Liver (tissue), 9 donors: ENCODE results near the gene AKIRIN1. TPM values are rescaled to one million over a fixed set of nuclear protein-coding genes. Genes with fewer than 3 reads are reported as not detected.
A peak's percentile ranks its signal among the peaks of the same experiment; 100 is the strongest.

Experiments
- DNase-seq: peaks from one replicate; pipeline ENCODE4 v3.0.0-alpha.2; 2017; ENCODE audit warnings: low spot score
- H3K27ac ChIP-seq, 2 donors: one replicate each; pipeline ENCODE4 v1.7.0; 2013; ENCODE audit warnings: inconsistent platforms in 2 of 2, low read length in 2 of 2, control low read depth in 1 of 2, low read depth in 1 of 2, mild to moderate bottlenecking in 1 of 2
- H3K27me3 ChIP-seq, 4 donors: one replicate each; pipeline versions ENCODE4 v1.6.1 to v1.7.0; 2013; ENCODE audit warnings: low read length in 3 of 4, inconsistent platforms in 1 of 4, mild to moderate bottlenecking in 1 of 4, moderate library complexity in 1 of 4; ENCODE audit not compliant: control insufficient read depth in 4 of 4, insufficient read depth in 4 of 4
- H3K36me3 ChIP-seq, 4 donors: one replicate each; pipeline versions ENCODE4 v1.6.1 to v1.7.0; 2013; ENCODE audit warnings: low read length in 3 of 4, mild to moderate bottlenecking in 3 of 4, low read depth in 1 of 4, moderate library complexity in 1 of 4; ENCODE audit not compliant: control insufficient read depth in 4 of 4, insufficient read depth in 3 of 4
- H3K4me1 ChIP-seq, 4 donors: one replicate each; pipeline versions ENCODE4 v1.6.1 to v1.7.0; 2013; ENCODE audit warnings: low read length in 3 of 4, mild to moderate bottlenecking in 3 of 4, moderate library complexity in 1 of 4; ENCODE audit not compliant: control insufficient read depth in 4 of 4, insufficient read depth in 4 of 4
- H3K4me3 ChIP-seq, 3 donors: one replicate each; pipeline versions ENCODE4 v1.6.1 to v1.7.0; 2013; ENCODE audit warnings: low read length in 3 of 3, control low read depth in 1 of 3, low read depth in 1 of 3, mild to moderate bottlenecking in 1 of 3
- H3K9ac ChIP-seq, 2 donors: one replicate each; pipeline ENCODE4 v1.7.0; 2013; ENCODE audit warnings: low read length in 2 of 2, mild to moderate bottlenecking in 2 of 2, moderate library complexity in 2 of 2, control low read depth in 1 of 2, low read depth in 1 of 2
- H3K9me3 ChIP-seq, 4 donors: one replicate each; pipeline versions ENCODE4 v1.6.1 to v1.7.0; 2013; ENCODE audit warnings: low read length in 3 of 4; ENCODE audit not compliant: control insufficient read depth in 4 of 4
- FOXA2 ChIP-seq: IDR thresholded peaks from 2 replicates; pipeline ENCODE4 v1.6.1; 2016; ENCODE audit warnings: antibody characterized with exemption
- GABPA ChIP-seq, 2 donors: IDR thresholded peaks in 1 of 2; conservative IDR thresholded peaks in 1 of 2; 2 replicates each; pipeline ENCODE4 v1.6.1; 2016; ENCODE audit warnings: antibody characterized with exemption in 2 of 2, mild to moderate bottlenecking in 1 of 2, moderate library complexity in 1 of 2
- HNF4A ChIP-seq, 2 donors: conservative IDR thresholded peaks; 2 replicates each; pipeline ENCODE4 v1.6.1; 2016; ENCODE audit warnings: antibody characterized with exemption in 2 of 2, mild to moderate bottlenecking in 2 of 2
- HNF4G ChIP-seq: IDR thresholded peaks from 2 replicates; pipeline ENCODE4 v1.6.1; 2016; ENCODE audit warnings: antibody characterized with exemption
- JUND ChIP-seq, 2 donors: IDR thresholded peaks; 2 replicates each; pipeline ENCODE4 v1.6.1; 2016; ENCODE audit warnings: antibody characterized with exemption in 2 of 2
- NR2F2 ChIP-seq: IDR thresholded peaks from 2 replicates; pipeline ENCODE4 v1.6.1; 2016; ENCODE audit warnings: antibody characterized with exemption
- RAD21 ChIP-seq, 2 donors: IDR thresholded peaks; 2 replicates each; pipeline ENCODE4 v1.6.1; 2016; ENCODE audit warnings: antibody characterized with exemption in 2 of 2, mild to moderate bottlenecking in 2 of 2
- SP1 ChIP-seq: IDR thresholded peaks from 2 replicates; pipeline ENCODE4 v1.6.1; 2018; ENCODE audit warnings: antibody characterized with exemption, mild to moderate bottlenecking
- TAF1 ChIP-seq: conservative IDR thresholded peaks from 2 replicates; pipeline ENCODE4 v1.6.1; 2016; ENCODE audit warnings: antibody characterized with exemption, mild to moderate bottlenecking
- YY1 ChIP-seq: IDR thresholded peaks from 2 replicates; pipeline ENCODE4 v1.6.1; 2016; ENCODE audit warnings: antibody characterized with exemption, mild to moderate bottlenecking
- WGBS: extraction: QIAGEN DNeasy Blood & Tissue Kit; methylation state at CpG from one replicate; pipeline ENCODE4 v1.1.7; 2013; 5-methylcytosine and 5-hydroxymethylcytosine counted together
- polyA plus RNA-seq, 2 donors: library from polyadenylated mRNA; stranded (reverse) in 1 of 2; unstranded in 1 of 2; fragments of 200-250 nt in 1 of 2; fragments of >200 nt in 1 of 2; fragmentation: Nextera tagmentation in 1 of 2; extraction: Ambion mirVana in 1 of 2; gene quantifications; one replicate each; pipeline versions ENCODE4 v1.2.1 to v1.2.3, GENCODE V29; 2013 to 2015
- total RNA-seq, 2 donors: library from RNA; depleted of rRNA; stranded (reverse); fragments of >200 nt; gene quantifications; one replicate each; pipeline ENCODE4 v1.2.3, GENCODE V29; 2014
- TF ChIP-seq, protein P1 (sequence below): IDR thresholded peaks from 2 replicates; pipeline ENCODE4 v1.6.1; 2016; ENCODE audit warnings: antibody characterized with exemption
- TF ChIP-seq, protein P2 (sequence below): IDR thresholded peaks from 2 replicates; pipeline ENCODE4 v1.6.1; 2016; ENCODE audit warnings: antibody characterized with exemption
- TF ChIP-seq, protein P3 (sequence below): IDR thresholded peaks from 2 replicates; pipeline ENCODE4 v1.6.1; 2016; ENCODE audit warnings: antibody characterized with exemption, mild to moderate bottlenecking
- TF ChIP-seq, protein P4 (sequence below): IDR thresholded peaks from 2 replicates; pipeline ENCODE4 v1.6.1; 2016; ENCODE audit warnings: antibody characterized with exemption
- donor health status: healthy.
- donor health status: healthy.
- donor health status: healthy.
- donor health status: healthy.
- donor health status: healthy.

The AKIRIN1 gene
- total and polyA plus RNA-seq, 4 donors = 18.2 to 52.4 (median 26.8) TPM

DNA sequence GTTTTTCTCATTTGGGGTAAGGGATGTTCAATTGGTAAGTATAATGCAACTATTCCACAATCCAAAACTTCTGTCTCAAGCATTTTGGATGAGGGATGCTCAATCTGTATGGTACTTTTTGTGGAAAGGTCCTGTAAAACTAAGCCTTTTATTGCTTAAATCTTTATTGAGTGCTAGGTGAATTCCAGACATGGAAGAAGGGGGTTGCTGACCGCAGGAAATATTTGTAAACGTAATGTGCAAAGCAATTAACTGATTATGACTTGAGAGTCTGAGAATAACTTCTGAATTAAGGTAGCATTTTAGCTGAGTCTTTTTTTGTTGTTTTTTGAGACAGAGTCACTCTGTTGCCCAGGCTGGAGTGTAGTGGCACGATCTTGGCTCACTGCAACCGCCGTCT, 3.1 kb downstream of the AKIRIN1 start:
- no peak overlapping the region for H3K27ac ChIP-seq
- H3K27me3 ChIP-seq = no peaks in the 10 kb centered on the region
- H3K4me1 ChIP-seq = peaks cover 3 to 15% (median 13%) of the 10 kb centered on the region in 4 donors
- H3K9me3 ChIP-seq = no peaks in the 10 kb centered on the region
- H3K36me3 ChIP-seq = peaks cover 5 to 21% (median 5%) of the 10 kb centered on the region in 4 donors
- H3K9ac ChIP-seq = no peak overlapping the region
- TF ChIP-seq, protein P1, sequence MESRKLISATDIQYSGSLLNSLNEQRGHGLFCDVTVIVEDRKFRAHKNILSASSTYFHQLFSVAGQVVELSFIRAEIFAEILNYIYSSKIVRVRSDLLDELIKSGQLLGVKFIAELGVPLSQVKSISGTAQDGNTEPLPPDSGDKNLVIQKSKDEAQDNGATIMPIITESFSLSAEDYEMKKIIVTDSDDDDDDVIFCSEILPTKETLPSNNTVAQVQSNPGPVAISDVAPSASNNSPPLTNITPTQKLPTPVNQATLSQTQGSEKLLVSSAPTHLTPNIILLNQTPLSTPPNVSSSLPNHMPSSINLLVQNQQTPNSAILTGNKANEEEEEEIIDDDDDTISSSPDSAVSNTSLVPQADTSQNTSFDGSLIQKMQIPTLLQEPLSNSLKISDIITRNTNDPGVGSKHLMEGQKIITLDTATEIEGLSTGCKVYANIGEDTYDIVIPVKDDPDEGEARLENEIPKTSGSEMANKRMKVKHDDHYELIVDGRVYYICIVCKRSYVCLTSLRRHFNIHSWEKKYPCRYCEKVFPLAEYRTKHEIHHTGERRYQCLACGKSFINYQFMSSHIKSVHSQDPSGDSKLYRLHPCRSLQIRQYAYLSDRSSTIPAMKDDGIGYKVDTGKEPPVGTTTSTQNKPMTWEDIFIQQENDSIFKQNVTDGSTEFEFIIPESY = no peak
- TF ChIP-seq, protein P2, sequence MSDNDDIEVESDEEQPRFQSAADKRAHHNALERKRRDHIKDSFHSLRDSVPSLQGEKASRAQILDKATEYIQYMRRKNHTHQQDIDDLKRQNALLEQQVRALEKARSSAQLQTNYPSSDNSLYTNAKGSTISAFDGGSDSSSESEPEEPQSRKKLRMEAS = no peak
- TF ChIP-seq GABPA (IDR thresholded peaks at IDR 0.05 in 1 of 2, conservative IDR thresholded peaks at IDR 0.05 in 1 of 2) (no peak), FOXA2 (no peak), JUND (IDR thresholded peaks at IDR 0.05) (no peak)
- WGBS = 91% methylated on average over 5 of the region's 5 CpGs
- DNase-seq = no peak
- H3K4me3 ChIP-seq = no peak overlapping the region

DNA sequence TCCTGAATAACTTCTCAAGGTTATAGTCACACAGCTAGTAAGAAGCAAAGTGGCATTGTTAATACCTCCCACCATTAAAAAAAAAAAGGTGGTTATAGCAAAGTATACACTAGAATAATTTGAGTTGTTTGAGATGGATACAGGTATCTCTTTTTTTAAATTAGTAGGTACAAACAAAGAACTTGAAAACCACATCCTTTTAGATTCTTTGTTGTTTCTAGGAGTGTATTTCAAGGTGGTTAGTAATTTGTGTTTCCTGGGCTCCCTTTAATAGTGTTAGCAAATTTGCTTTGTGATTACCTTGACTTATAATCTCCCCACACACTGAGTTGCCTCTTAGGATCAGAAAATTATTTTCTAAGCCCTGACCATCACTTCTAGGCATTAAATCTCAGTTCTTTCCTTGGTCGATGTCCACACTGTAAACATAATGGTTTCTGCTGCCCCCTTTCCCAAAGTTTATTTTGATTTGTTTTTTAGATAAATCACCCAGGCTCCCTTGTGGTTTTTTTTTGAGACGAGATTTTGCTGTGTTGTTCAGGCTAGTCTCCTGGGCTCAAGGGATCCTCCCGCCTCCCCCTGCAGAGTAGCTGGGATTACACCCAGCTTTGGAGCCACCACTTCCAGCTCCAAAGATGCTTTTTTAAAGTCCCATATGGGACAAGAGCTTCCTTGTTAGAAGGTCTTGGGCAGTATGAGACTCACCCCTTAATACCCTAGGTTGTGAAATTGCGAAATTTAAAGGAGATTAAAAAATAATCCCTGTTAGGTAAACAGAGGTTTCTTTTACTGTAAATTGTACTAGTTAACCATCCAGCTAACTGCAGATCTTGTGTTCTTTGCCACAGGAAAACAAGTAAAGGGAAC, 6.2 kb downstream of the AKIRIN1 start:
- peaks cover 13 to 37% (median 18%) of the 10 kb centered on the region in 4 donors for H3K36me3 ChIP-seq
- 73% methylated on average over 4 of the region's 4 CpGs for WGBS

DNA sequence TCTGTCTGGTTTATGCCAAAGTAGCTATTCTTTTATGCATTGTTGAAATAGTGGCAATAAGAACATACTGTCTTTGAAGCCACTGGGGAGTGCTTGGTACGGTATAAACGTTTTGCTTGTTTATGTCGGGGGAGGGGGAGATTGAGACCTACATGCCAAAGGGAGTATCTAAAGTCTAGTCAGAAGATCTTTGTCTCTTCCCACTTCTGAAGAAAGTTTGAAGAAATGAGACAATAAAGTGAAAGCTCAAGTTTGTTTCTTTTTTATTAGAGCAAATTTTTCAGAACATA, 6.8 kb downstream of the AKIRIN1 start:
- Histone ChIP-seq H3K4me3 (no peak overlapping the region), H3K36me3 (peaks cover 13 to 42% (median 22%) of the 10 kb centered on the region in 4 donors), H3K9me3 (no peaks in the 10 kb centered on the region), H3K27ac (no peak overlapping the region), H3K9ac (peak overlapping the region in 1 of 2 donors; percentile 13), H3K4me1 (peaks cover 2 to 6% (median 4%) of the 10 kb centered on the region in 4 donors), H3K27me3 (no peaks in the 10 kb centered on the region)
- DNase-seq = no peak
- 47% methylated on average over 3 of the region's 3 CpGs for WGBS
- no peak for TF ChIP-seq GABPA (IDR thresholded peaks at IDR 0.05 in 1 of 2, conservative IDR thresholded peaks at IDR 0.05 in 1 of 2)
- TF ChIP-seq, protein P3, sequence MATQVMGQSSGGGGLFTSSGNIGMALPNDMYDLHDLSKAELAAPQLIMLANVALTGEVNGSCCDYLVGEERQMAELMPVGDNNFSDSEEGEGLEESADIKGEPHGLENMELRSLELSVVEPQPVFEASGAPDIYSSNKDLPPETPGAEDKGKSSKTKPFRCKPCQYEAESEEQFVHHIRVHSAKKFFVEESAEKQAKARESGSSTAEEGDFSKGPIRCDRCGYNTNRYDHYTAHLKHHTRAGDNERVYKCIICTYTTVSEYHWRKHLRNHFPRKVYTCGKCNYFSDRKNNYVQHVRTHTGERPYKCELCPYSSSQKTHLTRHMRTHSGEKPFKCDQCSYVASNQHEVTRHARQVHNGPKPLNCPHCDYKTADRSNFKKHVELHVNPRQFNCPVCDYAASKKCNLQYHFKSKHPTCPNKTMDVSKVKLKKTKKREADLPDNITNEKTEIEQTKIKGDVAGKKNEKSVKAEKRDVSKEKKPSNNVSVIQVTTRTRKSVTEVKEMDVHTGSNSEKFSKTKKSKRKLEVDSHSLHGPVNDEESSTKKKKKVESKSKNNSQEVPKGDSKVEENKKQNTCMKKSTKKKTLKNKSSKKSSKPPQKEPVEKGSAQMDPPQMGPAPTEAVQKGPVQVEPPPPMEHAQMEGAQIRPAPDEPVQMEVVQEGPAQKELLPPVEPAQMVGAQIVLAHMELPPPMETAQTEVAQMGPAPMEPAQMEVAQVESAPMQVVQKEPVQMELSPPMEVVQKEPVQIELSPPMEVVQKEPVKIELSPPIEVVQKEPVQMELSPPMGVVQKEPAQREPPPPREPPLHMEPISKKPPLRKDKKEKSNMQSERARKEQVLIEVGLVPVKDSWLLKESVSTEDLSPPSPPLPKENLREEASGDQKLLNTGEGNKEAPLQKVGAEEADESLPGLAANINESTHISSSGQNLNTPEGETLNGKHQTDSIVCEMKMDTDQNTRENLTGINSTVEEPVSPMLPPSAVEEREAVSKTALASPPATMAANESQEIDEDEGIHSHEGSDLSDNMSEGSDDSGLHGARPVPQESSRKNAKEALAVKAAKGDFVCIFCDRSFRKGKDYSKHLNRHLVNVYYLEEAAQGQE = no peak
- no peak for TF ChIP-seq HNF4A (conservative IDR thresholded peaks at IDR 0.05)
- TF ChIP-seq RAD21 (IDR thresholded peaks at IDR 0.05) = no peak
- TF ChIP-seq, protein P2 = no peak
- TF ChIP-seq FOXA2 = no peak
- TF ChIP-seq HNF4G = no peak

More for the DNA sequence above, 6.2 kb downstream of the AKIRIN1 start:
- DNase-seq = no peak
- peak overlapping the region in 1 of 2 donors; percentile 47 for H3K9ac ChIP-seq
- no peaks in the 10 kb centered on the region for H3K9me3 ChIP-seq
- H3K27ac ChIP-seq = no peak overlapping the region
- H3K4me1 ChIP-seq = peaks cover 3 to 9% (median 7%) of the 10 kb centered on the region in 4 donors
- no peak overlapping the region for H3K4me3 ChIP-seq
- TF ChIP-seq TAF1 (no peak), SP1 (no peak), NR2F2 (no peak), FOXA2 (no peak), HNF4G (no peak), HNF4A (conservative IDR thresholded peaks at IDR 0.05) (no peak), RAD21 (IDR thresholded peaks at IDR 0.05) (no peak), YY1 (no peak)
- TF ChIP-seq, protein P4, sequence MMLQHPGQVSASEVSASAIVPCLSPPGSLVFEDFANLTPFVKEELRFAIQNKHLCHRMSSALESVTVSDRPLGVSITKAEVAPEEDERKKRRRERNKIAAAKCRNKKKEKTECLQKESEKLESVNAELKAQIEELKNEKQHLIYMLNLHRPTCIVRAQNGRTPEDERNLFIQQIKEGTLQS = no peak
- TF ChIP-seq, protein P1 = no peak
- TF ChIP-seq, protein P2 = no peak
- no peaks in the 10 kb centered on the region for H3K27me3 ChIP-seq
